Ascending aorta (tissue), 2 donors: ENCODE results near the gene LCN15. TPM values are rescaled to one million over a fixed set of nuclear protein-coding genes. Genes with fewer than 3 reads are reported as not detected.
"Not testable (repeated sequence)": the region's sequence is repeated elsewhere in the genome, so short reads cannot be mapped to it uniquely, and the experiment has no call there.

Source experiments
- DNase-seq, 2 donors: peaks; one replicate each; pipeline ENCODE4 v3.0.0-alpha.2; 2019; ENCODE audit warnings: low spot score in 2 of 2
- H3K27ac ChIP-seq, 2 donors: fragments of 200-600 bp; sonication (generic); one replicate each; pipeline ENCODE4 v1.5.1; 2016 to 2017; ENCODE audit warnings: mild to moderate bottlenecking in 1 of 2
- H3K27me3 ChIP-seq: fragments of 200-600 bp; sonication (generic); one replicate; pipeline ENCODE4 v1.5.1; 2017
- H3K36me3 ChIP-seq, 2 donors: fragments of 200-600 bp; sonication (generic); one replicate each; pipeline ENCODE4 v1.5.1; 2016
- H3K4me1 ChIP-seq, 2 donors: fragments of 200-600 bp; sonication (generic); one replicate each; pipeline ENCODE4 v1.5.1; 2016 to 2017; ENCODE audit warnings: mild to moderate bottlenecking in 1 of 2
- H3K4me3 ChIP-seq, 2 donors: fragments of 200-600 bp; sonication (generic); one replicate each; pipeline ENCODE4 v1.5.1; 2016 to 2017; ENCODE audit warnings: mild to moderate bottlenecking in 1 of 2
- H3K9me3 ChIP-seq, 2 donors: fragments of 200-600 bp; sonication (generic); one replicate each; pipeline ENCODE4 v1.5.1; 2016
- intact Hi-C: fragments of 100-400 bp; cut with DNase I; formaldehyde crosslinking; loops from one replicate; pipeline ENCODE4 v1.15.1; 2023
- total RNA-seq: library from RNA; depleted of rRNA; stranded (reverse); fragments of >200 nt; gene quantifications from one replicate; pipeline ENCODE4 v1.1.0, GENCODE V29; 2016
- TF ChIP-seq, protein P1 (sequence below), 3 experiments: fragments of 200-600 bp in 2 of 3; fragments of 450-650 bp in 1 of 3; sonication (generic) in 2 of 3; IDR thresholded peaks; one replicate each; pipeline ENCODE4 v1.5.1; 2016 to 2019; ENCODE audit warnings: antibody characterized with exemption in 3 of 3, mild to moderate bottlenecking in 1 of 3, moderate library complexity in 1 of 3

LCN15 gene
- total RNA-seq, 1 donor from 2014 or later: not detected

DNA sequence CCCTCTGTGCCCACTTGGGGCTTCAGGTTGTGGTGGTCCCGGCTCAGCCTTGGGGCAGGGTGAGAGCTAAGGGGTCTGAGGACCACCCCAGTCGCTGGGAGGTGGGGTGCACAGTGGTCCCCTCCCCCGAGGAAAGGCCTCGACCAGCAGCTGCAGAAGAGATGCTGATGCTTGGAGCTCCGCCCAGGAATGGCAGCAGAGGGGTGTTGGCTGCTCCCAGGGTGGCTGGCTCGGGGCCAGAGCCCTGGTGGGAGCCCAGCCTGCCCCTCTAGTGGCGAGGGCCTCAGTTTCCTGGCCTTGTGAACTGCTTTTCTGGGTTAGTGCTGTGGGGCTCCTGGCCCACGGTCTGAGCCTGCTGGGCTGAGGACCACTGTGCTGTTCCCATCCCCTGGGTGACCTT, 50.8 kb downstream of the LCN15 start:
- H3K27me3 ChIP-seq: peaks cover 6% of the 10 kb centered on the region
- no peak overlapping the region for H3K4me3 ChIP-seq
- TF ChIP-seq, protein P1, sequence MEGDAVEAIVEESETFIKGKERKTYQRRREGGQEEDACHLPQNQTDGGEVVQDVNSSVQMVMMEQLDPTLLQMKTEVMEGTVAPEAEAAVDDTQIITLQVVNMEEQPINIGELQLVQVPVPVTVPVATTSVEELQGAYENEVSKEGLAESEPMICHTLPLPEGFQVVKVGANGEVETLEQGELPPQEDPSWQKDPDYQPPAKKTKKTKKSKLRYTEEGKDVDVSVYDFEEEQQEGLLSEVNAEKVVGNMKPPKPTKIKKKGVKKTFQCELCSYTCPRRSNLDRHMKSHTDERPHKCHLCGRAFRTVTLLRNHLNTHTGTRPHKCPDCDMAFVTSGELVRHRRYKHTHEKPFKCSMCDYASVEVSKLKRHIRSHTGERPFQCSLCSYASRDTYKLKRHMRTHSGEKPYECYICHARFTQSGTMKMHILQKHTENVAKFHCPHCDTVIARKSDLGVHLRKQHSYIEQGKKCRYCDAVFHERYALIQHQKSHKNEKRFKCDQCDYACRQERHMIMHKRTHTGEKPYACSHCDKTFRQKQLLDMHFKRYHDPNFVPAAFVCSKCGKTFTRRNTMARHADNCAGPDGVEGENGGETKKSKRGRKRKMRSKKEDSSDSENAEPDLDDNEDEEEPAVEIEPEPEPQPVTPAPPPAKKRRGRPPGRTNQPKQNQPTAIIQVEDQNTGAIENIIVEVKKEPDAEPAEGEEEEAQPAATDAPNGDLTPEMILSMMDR (IDR thresholded peaks at IDR 0.05): no peak
- H3K36me3 ChIP-seq: no peaks in the 10 kb centered on the region
- H3K27ac ChIP-seq: no peak overlapping the region
- peaks cover 0 to 7% of the 10 kb centered on the region in 2 donors for H3K4me1 ChIP-seq
- intact Hi-C loops: no loop called here
- H3K9me3 ChIP-seq: no peaks in the 10 kb centered on the region
- DNase-seq: no peak

DNA sequence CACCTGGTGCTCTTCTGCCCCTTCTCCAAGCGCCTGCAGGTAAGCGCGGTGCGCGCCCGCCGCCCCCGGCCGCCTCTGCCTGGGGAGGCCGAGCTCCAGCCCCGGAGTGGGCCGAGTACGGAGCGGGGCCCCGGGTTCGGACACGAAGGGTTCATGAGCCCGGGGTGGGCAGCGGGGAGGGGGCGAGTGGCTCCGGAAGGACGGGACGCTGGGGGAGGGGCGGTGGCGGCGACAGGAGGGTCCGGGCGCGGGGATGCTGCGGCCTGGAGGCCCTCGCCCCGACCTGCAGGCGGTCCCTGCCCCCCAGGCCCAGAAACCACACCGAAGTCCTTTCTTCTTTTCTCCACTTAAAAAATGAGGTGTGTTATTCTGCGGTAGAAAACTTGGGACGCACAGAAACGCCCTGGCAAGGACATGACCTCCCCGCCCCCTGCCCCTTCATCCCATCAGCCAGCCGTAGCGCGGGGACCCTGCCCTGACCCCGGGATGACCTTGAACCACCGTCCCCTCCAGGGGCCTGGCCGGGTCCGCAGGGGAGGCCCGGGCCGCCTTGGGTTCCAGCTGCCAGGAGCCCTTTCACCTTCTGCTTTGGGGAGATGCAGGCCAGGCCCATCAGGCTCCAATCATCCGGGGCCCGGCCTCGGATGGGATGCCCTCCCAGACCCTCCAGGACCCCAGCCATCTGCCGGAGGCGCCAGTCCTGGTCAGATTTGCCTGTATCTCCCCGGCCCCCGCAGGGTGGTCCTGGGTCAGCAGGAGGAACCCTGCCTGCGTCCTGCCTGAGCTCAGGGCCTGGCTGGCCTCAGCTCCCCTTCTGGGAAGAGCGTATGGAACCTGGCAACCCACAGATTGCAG, 51.4 kb downstream of the LCN15 start:
- Histone ChIP-seq H3K4me3 (peak overlapping the region; percentile 40 to 43), H3K27ac (no peak overlapping the region), H3K4me1 (peaks cover 0 to 7% of the 10 kb centered on the region in 2 donors), H3K36me3 (no peaks in the 10 kb centered on the region), H3K9me3 (no peaks in the 10 kb centered on the region), H3K27me3 (peaks cover 6% of the 10 kb centered on the region)
- TF ChIP-seq, protein P1 (IDR thresholded peaks at IDR 0.05): no peak
- intact Hi-C loops: no loop called here
- DNase-seq: no peak

DNA sequence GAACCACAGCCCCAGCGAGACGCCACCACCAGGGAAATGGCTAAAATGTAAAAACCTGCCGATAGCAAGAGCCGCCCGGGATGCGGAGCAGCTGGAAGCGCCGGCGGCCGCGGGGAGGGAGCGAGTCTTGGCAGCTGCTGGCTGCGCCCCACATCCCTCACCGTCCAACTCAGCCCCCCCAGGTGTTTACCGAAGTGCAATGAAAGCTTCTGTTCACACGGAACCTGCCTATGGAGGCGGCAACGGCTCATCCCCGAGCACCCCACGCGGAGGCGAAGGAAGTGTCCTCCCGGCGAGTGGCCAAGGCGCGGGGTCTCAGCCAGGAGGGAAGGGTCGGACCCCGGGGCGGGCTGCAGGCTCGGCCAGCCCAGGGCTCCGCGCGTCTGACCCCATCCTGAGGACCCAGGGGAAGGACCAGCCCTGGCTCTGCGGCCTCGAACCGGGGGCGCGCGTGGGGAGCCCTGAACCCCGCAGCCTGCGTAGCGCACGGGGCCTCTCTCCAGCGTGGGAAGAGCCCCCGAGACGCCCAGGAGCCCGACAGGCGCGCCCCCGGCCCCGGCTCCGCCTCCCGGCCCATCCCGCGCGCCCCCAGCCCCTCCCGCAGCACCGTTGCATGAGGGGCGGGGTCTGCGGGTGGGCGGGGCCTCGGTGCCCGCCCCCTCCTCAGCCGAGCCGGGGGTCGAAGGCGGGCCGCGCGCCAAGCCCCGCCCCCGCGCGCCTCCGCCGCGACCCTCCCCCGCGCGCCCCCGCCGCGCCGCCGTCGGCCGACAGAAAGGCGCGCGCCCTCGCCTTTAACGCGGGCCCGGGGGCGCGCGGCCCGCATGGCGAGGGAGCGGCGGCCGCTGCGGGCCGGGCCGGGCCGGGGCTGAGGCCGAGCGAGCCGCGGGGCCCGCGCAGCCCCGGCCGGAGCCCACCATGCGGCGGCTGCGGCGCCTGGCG, 52.3 kb downstream of the LCN15 start, which contains the start of gene DIPK1B:
DIPK1B (plus strand) TSS at position 822 of the 939 bp plus-strand sequence; CDS start at position 916, 94 bp downstream.
- H3K4me1 ChIP-seq: peaks cover 0 to 7% of the 10 kb centered on the region in 2 donors
- H3K27me3 ChIP-seq: peaks cover 6% of the 10 kb centered on the region
- no peak within 1 kb of the TSS for H3K27ac ChIP-seq
- no peaks in the 10 kb centered on the region for H3K36me3 ChIP-seq
- no peak for DNase-seq
- peak within 1 kb of the TSS; percentile 40 to 43 for H3K4me3 ChIP-seq
- intact Hi-C loops: no loop called here
- TF ChIP-seq, protein P1 (IDR thresholded peaks at IDR 0.05): no peak
- no peaks in the 10 kb centered on the region for H3K9me3 ChIP-seq

DNA sequence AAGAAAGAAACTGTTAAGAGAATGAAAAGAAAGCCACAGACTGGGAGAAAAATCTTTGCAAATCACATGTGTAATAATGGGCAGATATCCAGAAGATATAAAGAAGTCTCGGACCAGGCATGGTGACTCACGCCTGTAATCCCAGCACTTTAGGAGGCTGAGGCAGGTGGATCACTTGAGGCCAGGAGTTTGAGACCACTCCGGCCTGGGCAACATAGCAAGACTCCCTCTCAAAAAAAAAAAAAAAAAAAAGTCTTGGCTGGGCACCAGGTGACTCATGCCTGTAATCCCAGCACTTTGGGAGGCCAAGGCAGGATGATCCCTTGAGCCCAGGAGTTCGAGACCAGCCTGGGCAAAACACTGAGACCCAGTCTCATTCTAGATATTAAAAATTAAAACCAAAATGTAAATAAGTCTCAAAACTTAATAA, 53.1 kb downstream of the LCN15 start:
- H3K27me3 ChIP-seq, H3K27ac ChIP-seq, DNase-seq, H3K4me1 ChIP-seq, H3K36me3 ChIP-seq, H3K9me3 ChIP-seq, intact Hi-C loops, H3K4me3 ChIP-seq: not testable (repeated sequence)

DNA sequence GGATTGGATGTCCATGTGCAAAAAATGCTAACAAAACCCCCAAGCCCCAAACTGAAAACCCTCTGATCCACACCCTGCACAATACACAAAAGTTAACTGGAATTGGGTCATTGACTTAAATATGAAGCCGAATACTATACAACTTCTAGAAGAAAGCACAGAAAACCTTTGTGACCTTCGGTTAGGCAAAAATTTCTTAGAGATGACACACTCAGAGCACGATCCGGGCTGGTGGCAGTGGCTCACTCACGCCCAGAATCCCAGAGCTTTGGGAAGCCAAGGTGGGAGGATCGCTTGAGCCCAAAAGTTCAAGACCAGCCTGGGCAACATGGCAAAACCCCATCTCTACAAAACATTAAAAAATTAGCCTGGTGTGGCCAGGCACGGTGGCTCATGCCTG, 53.8 kb downstream of the LCN15 start:
- Histone ChIP-seq H3K9me3 (no peaks in the 10 kb centered on the region), H3K4me1 (peaks cover 0 to 7% of the 10 kb centered on the region in 2 donors), H3K36me3 (no peaks in the 10 kb centered on the region), H3K27ac (no peak overlapping the region), H3K4me3 (no peak overlapping the region), H3K27me3 (peaks cover 6% of the 10 kb centered on the region)
- TF ChIP-seq, protein P1 (IDR thresholded peaks at IDR 0.05): no peak
- DNase-seq: no peak
- intact Hi-C loops: no loop called here

Other genes with a start within 250 kb of the LCN15 start
- gene NOTCH1, start 218.5 kb downstream of the LCN15 start, total RNA-seq: 120 TPM
- gene EGFL7, start 101.6 kb downstream of the LCN15 start, total RNA-seq: 443 TPM
- gene AGPAT2, start 77.1 kb downstream of the LCN15 start, total RNA-seq: 129 TPM
- gene DIPK1B, start 51.9 kb downstream of the LCN15 start, total RNA-seq: 86.2 TPM
- gene LCN10, start 21.6 kb downstream of the LCN15 start, total RNA-seq: 28.5 TPM
- gene LCN6, start 16.0 kb downstream of the LCN15 start, total RNA-seq: 130 TPM
- gene LCN8, start 6.3 kb downstream of the LCN15 start, total RNA-seq: not detected
- gene TMEM141, start 26.8 kb upstream of the LCN15 start, total RNA-seq: 10.9 TPM
- not detected for gene CCDC183, start 31.8 kb upstream of the LCN15 start, total RNA-seq
- gene RABL6, start 43.4 kb upstream of the LCN15 start, total RNA-seq: 70.9 TPM
- gene AJM1, start 78.0 kb upstream of the LCN15 start, total RNA-seq: 5.9 TPM
- 108 TPM for gene PHPT1, start 84.9 kb upstream of the LCN15 start, total RNA-seq
- gene MAMDC4, start 87.8 kb upstream of the LCN15 start, total RNA-seq: 5.0 TPM
- 140 TPM for gene EDF1, start 101.8 kb upstream of the LCN15 start, total RNA-seq
- gene TRAF2, start 122.0 kb upstream of the LCN15 start, total RNA-seq: 4.4 TPM
- gene FBXW5, start 180.2 kb upstream of the LCN15 start, total RNA-seq: 421 TPM
- 8.6 TPM for gene C8G, start 180.7 kb upstream of the LCN15 start, total RNA-seq
- gene LCN12, start 187.8 kb upstream of the LCN15 start, total RNA-seq: not detected
- 68.3 TPM for gene PTGDS, start 213.0 kb upstream of the LCN15 start, total RNA-seq
- gene LCNL1, start 218.5 kb upstream of the LCN15 start, total RNA-seq: not detected
- 87.0 TPM for gene PAXX, start 227.9 kb upstream of the LCN15 start, total RNA-seq
- 2.8 TPM for gene CLIC3, start 232.1 kb upstream of the LCN15 start, total RNA-seq